Measurements from ENCODE around the gene DENND1B.
A peak's percentile ranks its signal among the peaks of the same experiment; 100 is the strongest.
"Not testable (repeated sequence)": the region's sequence is repeated elsewhere in the genome, so short reads cannot be mapped to it uniquely, and the experiment has no call there.

DENND1B gene

GRCh38 chr1:197541411-197541810, 233.9 kb downstream of the DENND1B start:
- no peak for DNase-seq

- DNase-seq, result peak; percentile 48
These were observed 248.4 kb downstream of the DENND1B start for GRCh38 chr1:197526736-197527371.

GRCh38 chr1:197521118-197521739, 254.1 kb downstream of the DENND1B start:
- no peak for DNase-seq

- DNase-seq, result no peak
These were observed 255.4 kb downstream of the DENND1B start for GRCh38 chr1:197519741-197520334.

GRCh38 chr1:197515421-197515820, 259.9 kb downstream of the DENND1B start:
- no peak for DNase-seq

- DNase-seq, result no peak
These were observed 264.4 kb downstream of the DENND1B start for GRCh38 chr1:197510691-197511378.

GRCh38 chr1:197496722-197497121, 278.6 kb downstream of the DENND1B start:
- no peak for DNase-seq

GRCh38 chr1:197491505-197491904, 283.8 kb downstream of the DENND1B start:
- DNase-seq, result not testable (repeated sequence)

- no peak for DNase-seq
These were observed 288.3 kb downstream of the DENND1B start for GRCh38 chr1:197486946-197487345.

- DNase-seq, result no peak
These were observed 289.5 kb downstream of the DENND1B start for GRCh38 chr1:197485790-197486189.

- DNase-seq, result no peak
These were observed 294.2 kb downstream of the DENND1B start for GRCh38 chr1:197481101-197481500.

GRCh38 chr1:197480446-197480845, 294.8 kb downstream of the DENND1B start:
- DNase-seq, result no peak

- DNase-seq, result no peak
These were observed 303.1 kb downstream of the DENND1B start for GRCh38 chr1:197472141-197472540.

- DNase-seq, result no peak
These were observed 303.9 kb downstream of the DENND1B start for GRCh38 chr1:197471248-197471985.

GRCh38 chr1:197470330-197470729, 304.9 kb downstream of the DENND1B start:
- DNase-seq, result no peak

GRCh38 chr1:197469620-197470210, 305.6 kb downstream of the DENND1B start:
- no peak for DNase-seq

GRCh38 chr1:197468543-197469175, 306.6 kb downstream of the DENND1B start:
- no peak for DNase-seq

GRCh38 chr1:197467881-197468280, 307.4 kb downstream of the DENND1B start:
- no peak for DNase-seq

- DNase-seq, result no peak
These were observed 308.5 kb downstream of the DENND1B start for GRCh38 chr1:197466813-197467212.

- no peak for DNase-seq
These were observed 309.6 kb downstream of the DENND1B start for GRCh38 chr1:197465528-197466327.

GRCh38 chr1:197464044-197464443, 311.2 kb downstream of the DENND1B start:
- DNase-seq, result no peak
